Tibial nerve (tissue), 4 donors: ENCODE data around the gene ZBTB49.

ENCODE experiments used
- EP300 ChIP-seq, 2 donors: sonication (generic); formaldehyde crosslinking; IDR thresholded peaks; one replicate each; pipeline ENCODE4 v1.6.1; 2017; ENCODE audit warnings: antibody characterized with exemption in 2 of 2, mild to moderate bottlenecking in 1 of 2
- POLR2A ChIP-seq, 2 donors: fragments of 450-650 bp; IDR thresholded peaks; one replicate each; pipeline ENCODE4 v1.6.1; 2017; ENCODE audit warnings: antibody characterized with exemption in 2 of 2, mild to moderate bottlenecking in 2 of 2, moderate library complexity in 2 of 2
- TF ChIP-seq, protein P1 (sequence below), 5 experiments: fragments of 200-600 bp in 3 of 5; fragments of 450-650 bp in 2 of 5; sonication (generic) in 3 of 5; IDR thresholded peaks; one replicate each; pipeline ENCODE4 v1.5.1; 2016 to 2019; ENCODE audit warnings: antibody characterized with exemption in 5 of 5, mild to moderate bottlenecking in 3 of 5, moderate library complexity in 2 of 5

- TF ChIP-seq POLR2A (IDR thresholded peaks at IDR 0.05) (no peak), EP300 (IDR thresholded peaks at IDR 0.05) (no peak)
- TF ChIP-seq, protein P1, sequence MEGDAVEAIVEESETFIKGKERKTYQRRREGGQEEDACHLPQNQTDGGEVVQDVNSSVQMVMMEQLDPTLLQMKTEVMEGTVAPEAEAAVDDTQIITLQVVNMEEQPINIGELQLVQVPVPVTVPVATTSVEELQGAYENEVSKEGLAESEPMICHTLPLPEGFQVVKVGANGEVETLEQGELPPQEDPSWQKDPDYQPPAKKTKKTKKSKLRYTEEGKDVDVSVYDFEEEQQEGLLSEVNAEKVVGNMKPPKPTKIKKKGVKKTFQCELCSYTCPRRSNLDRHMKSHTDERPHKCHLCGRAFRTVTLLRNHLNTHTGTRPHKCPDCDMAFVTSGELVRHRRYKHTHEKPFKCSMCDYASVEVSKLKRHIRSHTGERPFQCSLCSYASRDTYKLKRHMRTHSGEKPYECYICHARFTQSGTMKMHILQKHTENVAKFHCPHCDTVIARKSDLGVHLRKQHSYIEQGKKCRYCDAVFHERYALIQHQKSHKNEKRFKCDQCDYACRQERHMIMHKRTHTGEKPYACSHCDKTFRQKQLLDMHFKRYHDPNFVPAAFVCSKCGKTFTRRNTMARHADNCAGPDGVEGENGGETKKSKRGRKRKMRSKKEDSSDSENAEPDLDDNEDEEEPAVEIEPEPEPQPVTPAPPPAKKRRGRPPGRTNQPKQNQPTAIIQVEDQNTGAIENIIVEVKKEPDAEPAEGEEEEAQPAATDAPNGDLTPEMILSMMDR (IDR thresholded peaks at IDR 0.05), result no peak
Observed at GRCh38 chr4:4329496-4329895, 39.4 kb downstream of the ZBTB49 start.
